Heart left ventricle (tissue), 13 donors: ENCODE results near the gene ZNF341.

Source experiments
- POLR2A ChIP-seq, 2 donors: fragments of 450-650 bp; IDR thresholded peaks; one replicate each; pipeline ENCODE4 v1.6.1; 2017; ENCODE audit warnings: antibody characterized with exemption in 2 of 2, mild to moderate bottlenecking in 2 of 2, moderate library complexity in 2 of 2
- TF ChIP-seq, protein P1 (sequence below), 12 donors: fragments of 200-600 bp; sonication (generic) in 4 of 12; IDR thresholded peaks; one replicate each; pipeline versions ENCODE4 v1.5.0 to v1.8.0; 2018 to 2022; ENCODE audit warnings: antibody characterized with exemption in 12 of 12, mild to moderate bottlenecking in 5 of 12
- donor health status: ischemic (EF 13 %, LVEDD 7.1; RV severe dilation, severe dysfunction).
- donor health status: DM: no; HTN: yes; CAD: no.
- donor health status: DM: no; HTN: no; CAD: no.
- donor health status: ischemic (EF 25% LVEDD 6.9; RV normal size, moderate dysfunction).
- donor health status: ischemic (EF 25% LVEDD 5.7; RV mildly dilated, moderate dysfunction).
- donor health status: ischemic (EF 35%, LVEDD 5.7; RV mildly dilated, moderate dysfunction).
- donor health status: nonischemic (EF 11% LVEDD 7.7; RV severe dilation, severe dysfunction).
- donor health status: DM: yes; HTN: yes; CAD: no.
- donor health status: PGD.
- donor health status: ischemic (EF 29% LVEDD 5.4; RV normal size, mild dysfunction).
- donor health status: nonischemic (EF 23%, LVEDD 6.1; RV moderate dilation, normal function).

DNA sequence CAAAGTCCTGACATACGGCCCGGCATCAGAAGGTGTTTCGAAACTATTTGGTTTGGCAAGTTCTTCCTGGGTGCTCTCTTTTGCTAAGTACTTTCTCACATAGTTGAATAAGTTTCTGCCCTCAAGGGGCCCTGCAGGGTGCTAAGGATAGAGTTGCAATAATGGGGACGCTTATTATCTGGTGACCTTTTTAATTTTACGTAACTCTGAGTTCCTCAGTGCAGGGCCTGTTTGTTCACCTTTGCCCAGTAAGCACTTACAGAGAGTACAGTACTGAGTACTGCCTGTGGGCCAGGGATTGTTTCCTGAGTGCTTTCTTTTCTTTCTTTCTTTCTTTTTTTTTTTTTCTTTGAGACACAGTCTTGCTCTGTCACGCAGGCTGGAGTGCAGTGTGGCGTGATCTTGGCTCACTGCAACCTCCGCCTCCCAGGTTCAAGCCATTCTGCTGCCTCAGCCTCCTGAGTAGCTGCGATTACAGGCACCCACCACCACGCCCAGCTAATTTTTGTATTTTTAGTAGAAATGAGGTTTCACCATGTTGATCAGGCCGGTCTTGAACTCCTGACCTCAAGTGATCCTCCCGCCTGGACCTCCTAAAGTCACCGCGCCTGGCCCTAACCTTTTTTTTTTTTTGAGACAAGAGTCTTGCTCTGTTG lies 7.2 kb upstream of the ZNF341 start:
- TF ChIP-seq, protein P1, sequence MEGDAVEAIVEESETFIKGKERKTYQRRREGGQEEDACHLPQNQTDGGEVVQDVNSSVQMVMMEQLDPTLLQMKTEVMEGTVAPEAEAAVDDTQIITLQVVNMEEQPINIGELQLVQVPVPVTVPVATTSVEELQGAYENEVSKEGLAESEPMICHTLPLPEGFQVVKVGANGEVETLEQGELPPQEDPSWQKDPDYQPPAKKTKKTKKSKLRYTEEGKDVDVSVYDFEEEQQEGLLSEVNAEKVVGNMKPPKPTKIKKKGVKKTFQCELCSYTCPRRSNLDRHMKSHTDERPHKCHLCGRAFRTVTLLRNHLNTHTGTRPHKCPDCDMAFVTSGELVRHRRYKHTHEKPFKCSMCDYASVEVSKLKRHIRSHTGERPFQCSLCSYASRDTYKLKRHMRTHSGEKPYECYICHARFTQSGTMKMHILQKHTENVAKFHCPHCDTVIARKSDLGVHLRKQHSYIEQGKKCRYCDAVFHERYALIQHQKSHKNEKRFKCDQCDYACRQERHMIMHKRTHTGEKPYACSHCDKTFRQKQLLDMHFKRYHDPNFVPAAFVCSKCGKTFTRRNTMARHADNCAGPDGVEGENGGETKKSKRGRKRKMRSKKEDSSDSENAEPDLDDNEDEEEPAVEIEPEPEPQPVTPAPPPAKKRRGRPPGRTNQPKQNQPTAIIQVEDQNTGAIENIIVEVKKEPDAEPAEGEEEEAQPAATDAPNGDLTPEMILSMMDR (IDR thresholded peaks at IDR 0.05), result no peak
- no peak for TF ChIP-seq POLR2A (IDR thresholded peaks at IDR 0.05)
